ENCODE measurements around the gene TIMM10B.

TIMM10B gene, protein sequence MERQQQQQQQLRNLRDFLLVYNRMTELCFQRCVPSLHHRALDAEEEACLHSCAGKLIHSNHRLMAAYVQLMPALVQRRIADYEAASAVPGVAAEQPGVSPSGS

DNA sequence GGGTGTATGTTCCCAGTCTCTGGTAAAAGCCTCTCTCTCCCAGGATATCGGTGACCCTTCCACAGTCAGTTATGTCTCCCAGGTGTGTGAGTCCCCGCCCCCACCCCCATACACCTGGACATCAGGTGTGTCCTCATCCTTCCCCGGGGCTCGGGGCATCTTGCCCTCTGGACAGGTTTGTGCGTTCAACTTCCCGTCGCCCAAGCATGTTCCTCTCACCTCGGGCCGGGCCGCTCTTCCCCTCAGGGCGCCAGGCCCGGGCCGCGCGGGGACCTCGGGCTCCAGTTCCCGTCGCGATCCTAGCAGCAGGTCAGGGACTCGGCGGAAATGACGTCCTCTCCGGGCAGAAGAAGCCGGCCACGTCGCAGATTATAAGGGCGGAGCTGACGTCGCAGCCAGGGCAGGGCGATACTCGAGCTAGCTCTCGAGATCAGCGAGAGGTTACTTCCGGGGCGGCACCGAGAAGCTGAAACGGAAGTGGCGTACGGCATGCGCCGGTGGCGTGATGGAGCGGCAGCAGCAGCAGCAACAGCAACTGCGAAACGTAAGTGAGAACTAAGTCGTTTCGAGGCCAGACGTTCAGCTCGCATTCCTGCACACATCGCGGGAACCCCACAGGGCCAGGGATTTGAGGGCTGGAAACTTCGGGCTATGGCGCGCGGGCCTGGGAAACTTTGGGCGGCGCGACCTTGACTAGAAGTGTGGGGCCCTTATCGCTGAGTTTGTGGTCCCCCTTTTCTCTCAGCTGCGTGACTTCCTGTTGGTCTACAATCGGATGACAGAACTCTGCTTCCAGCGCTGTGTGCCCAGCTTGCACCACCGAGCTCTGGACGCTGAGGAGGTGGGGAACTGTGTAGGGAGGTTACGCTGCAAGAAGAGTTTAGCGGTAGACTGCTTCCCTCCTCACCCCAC lies at the start of gene TIMM10B, which contains the start of gene ARFIP2:
TIMM10B (plus strand) TSS at position 490 of the 912 bp plus-strand sequence; CDS start at position 506, 16 bp downstream.
ARFIP2 (minus strand) TSS at position 320 of the 912 bp plus-strand sequence. CDS start 910 bp downstream, outside the sequence.
- DNase-seq (ENCODE audit: low spot score), result peak; percentile 95

DNA sequence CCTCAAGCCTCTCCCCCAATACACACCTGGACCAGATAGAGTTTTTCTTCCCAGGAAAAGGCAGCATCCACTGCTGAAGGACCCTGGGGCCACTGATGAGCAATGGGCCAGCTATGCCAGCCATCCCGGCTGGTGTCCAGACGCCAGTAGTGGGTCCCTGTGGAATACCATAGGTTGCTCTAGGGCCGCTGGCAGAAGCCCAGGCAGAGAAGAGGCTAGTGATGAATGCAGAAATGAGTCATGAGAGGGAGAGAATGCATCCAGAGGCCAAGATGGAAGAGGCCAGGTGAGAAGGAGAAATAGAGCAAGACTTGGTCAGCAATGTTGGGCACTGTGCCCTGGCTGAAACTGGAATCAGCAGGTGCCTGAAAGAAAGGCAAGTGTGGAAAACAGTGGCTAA lies 49.4 kb upstream of the TIMM10B start:
- no peak for DNase-seq (ENCODE audit: low spot score)

DNA sequence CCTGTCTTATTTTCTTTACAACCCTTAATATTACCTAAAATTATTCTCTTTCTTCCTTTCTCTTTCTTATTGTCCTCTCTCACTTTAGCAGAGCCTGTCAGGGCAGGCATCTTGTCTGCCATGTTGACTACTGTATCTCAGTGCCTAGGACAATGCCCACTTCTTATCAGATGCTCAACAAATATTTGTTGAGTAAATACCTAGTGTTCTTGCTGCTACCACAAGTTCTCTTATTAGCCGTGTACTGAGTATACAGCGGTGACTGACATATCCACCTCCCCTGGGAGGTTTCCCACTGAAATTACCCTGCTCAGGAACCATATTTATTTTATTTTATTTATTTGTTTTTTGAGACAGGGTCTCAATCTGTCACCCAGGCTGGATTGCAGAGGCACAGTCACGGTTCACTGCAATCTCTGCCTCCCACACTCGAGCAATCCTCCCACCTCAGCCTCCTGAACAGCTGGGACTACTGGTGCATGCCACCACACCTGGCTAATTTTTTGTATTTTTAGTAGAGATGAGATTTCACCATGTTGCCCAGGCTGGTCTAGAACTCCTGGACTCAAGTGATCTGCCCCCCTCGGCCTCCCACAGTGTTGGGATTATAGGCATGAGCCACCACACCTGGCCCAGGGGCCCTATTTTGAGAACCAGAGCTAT lies 47.2 kb upstream of the TIMM10B start:
- no peak for DNase-seq (ENCODE audit: low spot score)

DNA sequence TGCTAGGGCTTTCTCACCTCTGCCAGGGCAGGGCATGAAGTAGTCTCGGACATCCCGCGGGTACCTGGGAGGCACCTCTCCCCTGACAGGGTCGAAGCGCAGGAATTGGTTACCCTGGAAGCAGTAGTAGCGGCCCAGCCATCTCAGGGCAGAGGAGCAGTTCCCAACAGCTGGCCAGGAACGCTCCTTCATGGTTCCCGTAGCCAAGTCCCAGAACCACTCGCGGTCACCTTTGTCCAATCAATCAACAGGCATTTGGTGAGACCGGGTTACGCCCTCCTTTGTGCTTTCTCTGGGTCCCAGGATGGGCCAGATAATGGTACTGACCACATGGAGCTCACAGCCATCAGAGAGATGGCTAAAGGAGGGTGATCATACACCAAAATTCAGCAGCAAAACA lies 43.9 kb upstream of the TIMM10B start:
- DNase-seq (ENCODE audit: low spot score), result no peak

DNA sequence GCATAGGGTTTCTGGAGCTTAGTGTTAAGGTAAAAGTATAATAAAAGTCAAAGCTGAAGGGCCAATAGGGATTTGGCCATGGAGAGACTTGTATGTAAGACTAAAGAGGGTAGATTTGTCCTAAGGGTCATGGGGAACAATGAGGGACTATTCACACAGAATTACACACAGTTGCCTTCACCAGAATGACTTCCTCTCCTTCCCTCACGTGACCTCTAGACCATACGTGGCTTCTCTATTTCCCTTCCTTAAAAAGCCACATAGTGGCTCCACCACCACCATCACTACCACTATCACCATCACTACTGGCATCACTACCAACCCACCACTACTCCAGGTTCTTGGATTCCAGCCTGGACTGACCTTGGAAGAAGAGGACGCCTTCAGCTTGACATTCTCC lies 43.3 kb upstream of the TIMM10B start:
- DNase-seq (ENCODE audit: low spot score), result peak; percentile 13

DNA sequence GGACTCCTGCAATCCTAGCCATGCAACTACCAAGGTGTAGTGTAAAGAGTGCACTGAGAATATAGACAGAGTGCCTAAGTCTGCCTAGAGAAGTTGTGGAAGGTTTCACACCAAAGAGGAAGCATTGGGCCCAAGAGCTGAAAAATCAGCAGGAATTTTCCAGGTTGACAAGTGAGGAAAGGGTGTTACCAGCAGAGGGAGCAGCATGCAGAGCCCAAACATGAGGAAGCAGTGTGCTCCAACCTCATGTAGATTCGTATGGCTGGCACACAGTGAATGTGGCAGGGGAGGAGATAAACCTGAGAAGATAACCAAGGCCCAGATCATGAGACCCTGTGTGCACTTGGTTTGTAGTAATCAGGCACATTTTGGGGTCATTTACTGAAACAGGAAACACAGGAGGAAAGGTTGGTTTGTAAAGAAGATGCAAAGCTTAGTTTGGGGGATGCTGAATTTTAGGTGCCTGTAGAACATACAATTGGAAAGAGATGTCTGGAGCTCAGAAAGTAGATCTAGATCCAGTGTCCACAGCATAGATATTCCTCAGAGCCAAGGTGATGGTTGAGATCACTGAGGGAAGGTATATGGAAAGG lies 42.2 kb upstream of the TIMM10B start:
- peak; percentile 49 for DNase-seq (ENCODE audit: low spot score)

DNA sequence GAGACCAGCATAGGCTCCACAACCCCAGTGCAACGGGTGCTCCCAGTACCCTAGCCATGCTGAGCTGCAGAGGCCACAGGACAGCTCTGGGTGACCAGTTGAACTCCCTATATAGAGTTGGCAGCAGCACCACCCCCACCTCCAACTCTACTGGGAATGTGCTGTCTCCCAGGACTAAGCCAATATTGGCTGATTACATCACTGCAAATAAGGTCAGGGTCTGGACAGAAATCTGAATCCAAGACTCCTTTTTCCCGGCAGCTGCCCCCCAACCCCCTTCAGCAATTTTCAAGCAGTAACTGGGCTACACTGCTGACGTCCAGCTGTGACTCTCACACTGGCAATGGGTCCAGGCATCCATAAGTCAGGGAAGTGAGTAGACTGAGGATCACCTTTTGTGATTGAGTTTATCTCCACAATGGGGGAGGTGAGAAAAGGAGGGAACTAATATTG lies 40.4 kb upstream of the TIMM10B start, which contains the start of gene HPX:
HPX (minus strand) TSS at position 82 of the 453 bp plus-strand sequence; CDS start at position 58, 24 bp downstream.
- no peak for DNase-seq (ENCODE audit: low spot score)

DNA sequence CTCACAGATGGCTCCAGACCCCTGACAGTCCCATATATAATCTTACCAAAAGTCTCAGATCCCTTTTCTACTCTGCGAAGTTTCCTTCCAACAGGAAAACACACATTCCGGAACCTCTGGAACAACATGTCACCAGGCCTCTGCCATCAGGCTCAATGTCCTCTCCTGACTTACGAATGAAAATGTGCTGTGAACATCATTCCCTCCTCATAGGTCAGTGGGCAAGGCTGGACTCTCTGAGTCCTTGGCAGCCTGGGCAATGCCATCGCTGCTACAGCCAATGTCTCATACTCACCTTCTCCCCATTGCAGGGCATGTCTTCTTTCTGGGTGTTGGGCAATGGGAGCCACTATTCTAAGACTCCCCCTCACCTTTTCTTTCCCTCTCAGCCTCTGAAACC lies 38.9 kb upstream of the TIMM10B start:
- no peak for DNase-seq (ENCODE audit: low spot score)

DNA sequence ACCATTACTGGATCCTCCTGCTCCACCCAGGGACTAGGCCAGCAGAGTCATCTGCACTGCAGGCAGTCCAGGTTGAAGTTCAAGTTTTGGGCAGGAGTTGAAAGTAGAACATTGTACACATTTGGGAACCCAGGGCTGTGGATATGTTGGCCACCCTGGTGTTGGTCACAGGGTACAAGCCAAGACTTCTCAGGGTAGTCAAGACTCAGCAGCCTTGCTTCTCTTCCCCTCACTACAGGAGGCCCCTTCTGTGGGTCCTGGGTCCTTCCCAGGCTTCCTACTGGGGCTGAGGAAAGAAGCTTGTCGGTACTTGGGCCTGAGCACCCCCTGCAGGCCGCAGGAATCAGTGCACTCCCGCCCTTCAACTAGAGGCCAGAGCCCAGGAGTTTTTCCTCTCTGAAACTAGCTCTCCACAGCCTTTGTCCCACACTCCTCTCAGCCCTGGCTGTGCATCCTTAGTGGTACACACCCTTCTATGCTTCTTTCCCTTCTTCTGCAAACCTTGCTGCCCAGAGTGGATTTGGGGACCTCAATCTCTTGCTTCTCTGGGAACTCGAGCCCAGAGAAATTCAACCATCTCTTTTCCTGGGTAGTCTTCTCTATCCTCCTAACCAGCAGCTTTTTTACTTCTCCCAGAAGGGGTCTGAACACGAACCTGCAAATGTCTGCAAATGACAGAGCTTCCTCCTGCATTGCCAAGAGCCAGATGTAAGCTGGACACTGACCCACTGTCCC lies 37.9 kb upstream of the TIMM10B start:
- DNase-seq (ENCODE audit: low spot score), result peak; percentile 61

DNA sequence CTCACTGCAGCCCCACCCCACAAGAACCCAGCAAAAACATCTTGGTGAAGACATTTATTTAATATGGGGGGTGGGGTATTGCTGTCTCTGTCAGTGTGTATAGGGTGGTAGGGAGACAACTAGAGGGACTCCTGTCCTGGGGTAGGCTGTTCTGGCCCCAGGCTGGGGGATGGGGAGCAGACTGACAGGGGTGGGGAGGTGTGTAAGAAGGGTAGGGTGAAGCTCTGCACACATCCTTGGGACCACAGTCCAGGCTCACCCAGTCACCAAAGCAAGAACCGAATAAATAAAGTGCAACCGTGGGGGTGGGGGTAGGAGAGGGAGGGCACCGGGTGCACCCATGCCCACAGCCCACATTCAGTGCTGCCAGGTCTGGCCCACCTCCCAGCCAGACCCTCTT lies 32.7 kb upstream of the TIMM10B start:
- DNase-seq (ENCODE audit: low spot score), result no peak

DNA sequence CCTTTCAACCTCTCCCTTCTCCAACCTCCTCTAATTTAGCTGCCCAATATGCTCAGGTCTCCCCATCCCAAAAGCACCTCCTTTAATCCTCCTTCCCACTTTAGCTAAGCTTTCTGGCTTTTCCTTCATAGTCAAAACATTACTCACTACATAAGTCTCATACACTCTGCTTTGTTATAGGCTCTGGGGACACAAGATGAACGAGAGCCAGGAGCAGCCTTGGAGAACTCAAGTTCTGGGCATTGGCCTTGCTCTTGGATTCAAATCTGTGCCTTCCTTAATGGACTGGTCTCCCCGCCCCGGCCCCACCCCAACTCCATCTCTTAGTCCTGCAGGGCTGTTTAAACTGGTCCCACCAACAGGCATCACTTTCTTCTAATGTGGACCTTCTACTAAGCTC lies 29.1 kb upstream of the TIMM10B start:
- DNase-seq (ENCODE audit: low spot score), result no peak

DNA sequence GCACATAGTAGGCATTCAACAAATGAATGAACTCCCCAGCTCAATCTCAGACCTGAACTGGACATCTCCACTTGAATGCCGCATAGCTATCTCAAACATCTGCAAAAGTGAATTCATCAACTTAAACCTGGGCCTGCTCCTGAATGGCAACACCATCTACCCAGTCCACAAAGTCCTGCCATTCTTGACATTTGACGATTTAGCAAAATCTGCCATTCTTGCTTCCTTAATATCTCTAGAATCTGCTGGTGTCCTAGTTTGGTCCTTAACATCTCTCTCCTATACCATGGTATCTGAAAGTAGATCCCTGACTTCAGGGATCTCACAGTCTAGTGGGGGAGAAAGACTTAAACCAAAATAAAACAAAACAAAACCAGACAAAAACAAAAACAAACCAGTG lies 28.1 kb upstream of the TIMM10B start:
- DNase-seq (ENCODE audit: low spot score), result no peak

DNA sequence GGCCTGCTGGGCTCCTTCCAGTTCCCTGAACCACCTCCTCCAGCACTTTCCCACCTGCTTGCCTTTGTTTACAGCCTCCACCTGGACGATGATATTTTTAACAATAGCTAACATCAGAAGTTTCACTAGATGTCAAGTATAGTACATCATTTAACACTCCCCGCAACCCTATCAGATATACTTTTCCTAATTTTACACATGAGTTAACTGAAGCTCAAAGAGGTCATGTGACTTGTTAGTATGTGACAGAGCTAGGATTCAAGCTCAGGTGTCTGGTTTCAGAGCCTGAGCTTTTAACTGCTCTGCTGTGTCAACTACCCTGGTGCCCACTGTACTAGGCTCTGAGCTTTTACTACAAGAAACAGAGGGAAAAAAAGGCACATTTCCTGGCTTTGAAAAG lies 26.2 kb upstream of the TIMM10B start:
- DNase-seq (ENCODE audit: low spot score), result no peak

DNA sequence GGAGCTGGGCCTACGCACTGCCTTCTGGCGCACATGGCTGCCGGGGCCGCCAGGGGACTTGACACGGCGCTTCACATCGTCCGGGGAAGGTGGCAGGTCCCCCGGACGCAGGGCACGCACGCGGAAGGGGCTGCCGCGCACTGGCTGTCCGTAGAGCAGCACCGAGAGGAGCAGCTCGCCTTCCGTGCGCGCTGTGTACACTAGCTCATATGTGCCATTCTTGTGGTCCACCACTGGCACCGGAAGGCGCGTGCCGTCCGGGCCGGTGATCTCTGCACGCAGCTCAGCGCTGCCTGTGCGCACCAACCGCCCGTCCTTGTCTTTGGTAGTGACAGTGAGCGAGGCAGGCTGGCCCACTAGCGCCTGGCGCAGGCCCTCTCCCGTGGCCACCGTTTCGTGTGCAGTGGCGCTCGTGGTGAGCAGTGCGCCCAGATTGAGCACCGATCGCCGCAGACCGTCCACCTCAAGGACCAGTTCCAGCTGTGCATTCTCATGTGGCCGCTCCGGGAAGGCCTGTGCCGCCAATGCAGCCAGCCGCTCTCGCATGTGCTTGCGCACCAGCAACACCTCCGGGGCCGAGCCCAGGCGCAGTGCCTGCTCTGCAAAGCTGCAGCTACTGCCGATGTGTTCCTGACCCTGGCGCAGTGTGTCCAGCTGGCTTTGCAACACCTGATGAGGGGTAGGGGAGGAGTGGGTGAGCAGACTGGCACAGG lies 24.8 kb upstream of the TIMM10B start:
- no peak for DNase-seq (ENCODE audit: low spot score)

DNA sequence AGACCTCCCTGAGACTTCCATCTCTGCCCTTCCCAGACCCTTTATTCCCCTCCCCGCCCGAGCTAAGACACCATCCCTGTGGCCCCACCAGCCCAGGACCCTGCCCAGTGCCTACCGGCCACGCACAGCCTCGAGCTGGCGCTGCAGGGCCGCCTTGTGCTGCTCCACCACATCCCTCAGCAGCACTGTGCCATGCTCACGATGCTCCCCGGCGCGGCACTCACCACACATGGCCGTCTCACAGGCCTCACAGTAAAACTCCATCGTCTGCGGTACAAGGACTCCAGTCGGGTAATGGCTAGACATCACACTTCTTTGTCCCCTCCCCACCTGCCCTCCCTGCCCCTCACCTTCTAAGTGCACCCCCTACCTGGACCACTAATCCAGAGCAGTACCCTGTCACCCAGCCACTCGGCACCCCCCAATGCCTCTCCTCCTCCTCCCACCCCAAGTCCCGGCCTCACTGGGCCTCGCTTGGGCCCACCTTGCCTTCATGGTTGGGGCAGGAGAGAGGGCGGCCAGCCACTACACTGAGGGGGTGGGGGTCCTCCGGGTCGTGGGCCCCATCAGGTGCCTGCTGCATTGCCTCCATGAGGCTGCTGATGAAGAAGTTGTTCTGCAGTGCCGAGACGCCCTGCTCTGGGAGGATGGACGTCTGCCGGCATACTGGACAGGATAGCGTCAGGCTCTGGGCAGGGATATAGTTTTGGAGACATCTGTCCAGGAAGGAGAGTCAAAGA lies 23.6 kb upstream of the TIMM10B start:
- DNase-seq (ENCODE audit: low spot score), result no peak

DNA sequence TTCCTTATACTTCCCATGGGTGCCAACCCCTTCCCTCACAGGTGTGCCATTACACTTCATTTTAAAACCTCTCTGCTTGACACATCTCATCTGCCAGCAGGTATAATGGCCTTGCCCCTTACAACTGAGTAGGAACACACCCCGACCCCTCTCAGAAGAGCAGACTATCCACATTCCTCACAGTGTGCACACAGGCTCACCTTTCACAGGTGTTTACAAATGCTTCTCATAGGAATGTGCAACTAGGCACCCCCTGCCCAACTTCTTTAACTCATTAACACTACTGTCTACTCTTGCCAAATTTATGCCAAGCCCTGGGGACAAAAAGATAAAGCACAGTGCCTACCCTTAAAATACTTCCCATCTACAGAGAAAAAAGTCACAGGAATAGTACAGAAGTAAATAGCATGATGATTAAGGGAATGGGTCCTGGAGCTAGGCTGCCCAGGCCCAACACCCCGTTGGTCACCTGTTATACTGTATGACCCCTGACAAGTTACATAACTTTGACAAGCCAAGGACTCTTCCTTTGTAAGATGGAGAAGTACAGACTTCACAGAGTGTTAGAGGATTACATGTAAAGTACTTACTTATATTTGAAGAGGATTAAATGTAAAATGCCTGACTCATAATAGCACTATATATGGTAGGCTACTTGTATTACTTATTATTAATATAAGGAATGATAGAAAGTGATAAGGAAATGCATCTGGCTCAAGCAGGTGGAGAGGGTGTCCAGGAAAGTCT lies 22.8 kb upstream of the TIMM10B start:
- DNase-seq (ENCODE audit: low spot score), result no peak

DNA sequence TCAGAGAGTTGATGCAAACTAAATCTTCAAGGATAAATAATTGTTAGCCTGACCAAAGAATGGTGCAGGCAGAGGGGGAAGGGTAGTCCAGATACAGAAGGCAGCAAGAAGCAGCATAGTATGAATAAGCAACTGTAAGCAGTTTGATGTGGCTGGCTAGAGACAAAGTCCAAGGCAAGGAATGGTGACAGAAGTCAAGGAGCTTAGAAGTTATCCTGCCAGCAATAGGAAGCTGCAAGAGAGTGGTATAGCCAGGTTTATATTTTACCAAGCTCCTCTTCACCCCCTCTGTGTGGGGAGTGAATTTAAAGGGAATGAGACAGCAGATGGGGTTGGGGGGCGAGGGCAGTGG lies 22.2 kb upstream of the TIMM10B start:
- no peak for DNase-seq (ENCODE audit: low spot score)

DNA sequence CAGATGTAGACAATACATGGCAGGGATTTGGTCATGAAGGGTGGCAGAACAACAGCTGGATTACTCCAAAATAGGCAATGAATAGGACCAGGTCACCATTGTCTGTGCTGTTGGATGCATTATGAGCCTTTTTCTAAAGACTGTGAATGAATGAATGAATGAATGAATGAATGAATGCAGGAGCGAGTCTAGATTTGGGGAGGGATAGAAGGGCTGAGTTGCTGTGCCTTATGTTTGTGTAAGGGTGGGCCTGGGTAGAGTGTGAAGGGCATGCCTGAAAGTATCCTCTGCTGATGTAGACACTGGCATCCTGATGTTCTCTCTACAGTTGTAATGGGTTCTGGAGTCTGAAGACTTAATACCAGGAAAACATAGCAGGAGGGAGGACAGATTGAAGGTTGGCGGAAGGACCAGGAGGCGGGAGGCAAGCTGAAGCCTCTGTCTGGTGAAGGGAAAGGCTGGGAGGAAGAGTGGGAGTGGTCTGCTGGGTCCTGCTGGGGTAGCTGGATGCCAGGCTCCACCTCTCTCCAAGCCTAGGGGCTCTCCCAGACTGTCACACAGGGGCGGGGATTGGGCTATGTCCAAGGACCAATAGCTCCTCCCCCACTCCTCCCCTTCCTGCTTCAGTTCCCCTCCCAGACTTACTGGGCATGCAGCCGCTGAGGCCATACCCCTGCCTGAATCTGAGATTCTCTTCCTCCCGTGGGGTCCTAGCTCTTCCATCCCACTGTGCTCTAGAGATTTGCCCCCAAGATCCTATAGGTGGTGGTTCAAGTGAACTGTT lies 12.4 kb upstream of the TIMM10B start:
- no peak for DNase-seq (ENCODE audit: low spot score)

DNA sequence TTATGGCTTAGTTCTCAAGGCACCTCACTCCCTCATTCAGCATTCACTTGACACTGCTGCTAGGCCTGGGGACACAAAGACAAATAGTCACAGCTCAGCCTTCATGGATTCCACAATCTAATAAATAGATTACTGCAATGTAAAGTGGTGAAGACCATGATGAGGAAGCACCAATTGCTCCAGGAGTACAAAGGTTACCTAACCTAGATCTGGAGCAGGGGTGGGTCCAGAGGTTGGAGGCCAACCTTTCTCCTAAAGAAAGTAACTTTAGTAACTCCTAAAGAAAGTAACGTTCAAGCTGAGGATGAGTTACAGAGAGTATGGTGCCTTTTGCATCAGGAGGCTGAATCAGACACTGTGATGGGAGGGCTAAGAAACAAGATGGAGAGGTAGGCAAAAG lies 11.7 kb upstream of the TIMM10B start:
- DNase-seq (ENCODE audit: low spot score), result no peak

All from CD4-positive, alpha-beta T cell treated with Interleukin-2 at 100 ng/mL for 4 hours (primary cell).